ENCODE data around the gene ABHD8. TPM values are rescaled to one million over a fixed set of nuclear protein-coding genes. Genes with fewer than 3 reads are reported as not detected.

ABHD8 gene
- total and polyA plus RNA-seq, 2 of the 13 experiments (the other 11 are each of a cell fraction or from before 2014, with no cell fraction given) = 6.3 to 7.2 TPM

Other genes starting within 250 kb of the ABHD8 start
- gene HAUS8, start 228.0 kb downstream of the ABHD8 start, total RNA-seq (2016; rRNA removed; fragmentation: Illumina TruSeq; extraction: Trizol) = 17.5 and 19.1 TPM in 2 replicates
- 7.1 and 7.8 TPM in 2 replicates for gene HAUS8, start 228.0 kb downstream of the ABHD8 start, polyA plus RNA-seq (2011; rRNA removed)
- 14.1 and 18.0 TPM in 2 replicates for gene MYO9B, start 227.6 kb downstream of the ABHD8 start, total RNA-seq (2016; rRNA removed; fragmentation: Illumina TruSeq; extraction: Trizol)
- gene MYO9B, start 227.6 kb downstream of the ABHD8 start, polyA plus RNA-seq (2011; rRNA removed) = 18.3 and 23.4 TPM in 2 replicates
- gene USE1, start 88.1 kb downstream of the ABHD8 start, total RNA-seq (2016; rRNA removed; fragmentation: Illumina TruSeq; extraction: Trizol) = 9.9 and 10.3 TPM in 2 replicates
- gene USE1, start 88.1 kb downstream of the ABHD8 start, polyA plus RNA-seq (2011; rRNA removed) = 16.3 and 17.6 TPM in 2 replicates
- gene OCEL1, start 77.2 kb downstream of the ABHD8 start, total RNA-seq (2016; rRNA removed; fragmentation: Illumina TruSeq; extraction: Trizol) = 10.6 and 13.6 TPM in 2 replicates
- 17.2 and 19.8 TPM in 2 replicates for gene OCEL1, start 77.2 kb downstream of the ABHD8 start, polyA plus RNA-seq (2011; rRNA removed)
- gene NR2F6, start 57.5 kb downstream of the ABHD8 start, total RNA-seq (2016; rRNA removed; fragmentation: Illumina TruSeq; extraction: Trizol) = 54.1 and 72.4 TPM in 2 replicates
- 30.9 and 38.5 TPM in 2 replicates for gene NR2F6, start 57.5 kb downstream of the ABHD8 start, polyA plus RNA-seq (2011; rRNA removed)
- gene USHBP1, start 38.7 kb downstream of the ABHD8 start, total RNA-seq (2016; rRNA removed; fragmentation: Illumina TruSeq; extraction: Trizol) = 0.13 and 0.15 TPM in 2 replicates
- 1.5 and 1.9 TPM in 2 replicates for gene USHBP1, start 38.7 kb downstream of the ABHD8 start, polyA plus RNA-seq (2011; rRNA removed)
- gene BABAM1, start 36.0 kb downstream of the ABHD8 start, total RNA-seq (2016; rRNA removed; fragmentation: Illumina TruSeq; extraction: Trizol) = 62.2 and 70.0 TPM in 2 replicates
- gene BABAM1, start 36.0 kb downstream of the ABHD8 start, polyA plus RNA-seq (2011; rRNA removed) = 74.5 and 82.0 TPM in 2 replicates
- gene ANKLE1, start 21.5 kb downstream of the ABHD8 start, total RNA-seq (2016; rRNA removed; fragmentation: Illumina TruSeq; extraction: Trizol) = 0.22 and 0.69 TPM in 2 replicates
- gene ANKLE1, start 21.5 kb downstream of the ABHD8 start, polyA plus RNA-seq (2011; rRNA removed) = 1.5 TPM in 2 replicates
- 77.3 and 93.6 TPM in 2 replicates for gene MRPL34, start 2.4 kb upstream of the ABHD8 start, total RNA-seq (2016; rRNA removed; fragmentation: Illumina TruSeq; extraction: Trizol)
- 67.7 and 74.0 TPM in 2 replicates for gene MRPL34, start 2.4 kb upstream of the ABHD8 start, polyA plus RNA-seq (2011; rRNA removed)
- 17.5 and 24.5 TPM in 2 replicates for gene DDA1, start 6.1 kb upstream of the ABHD8 start, total RNA-seq (2016; rRNA removed; fragmentation: Illumina TruSeq; extraction: Trizol)
- 26.0 and 26.6 TPM in 2 replicates for gene DDA1, start 6.1 kb upstream of the ABHD8 start, polyA plus RNA-seq (2011; rRNA removed)
- gene ANO8, start 31.4 kb upstream of the ABHD8 start, total RNA-seq (2016; rRNA removed; fragmentation: Illumina TruSeq; extraction: Trizol) = 0.79 and 1.8 TPM in 2 replicates
- gene ANO8, start 31.4 kb upstream of the ABHD8 start, polyA plus RNA-seq (2011; rRNA removed) = 3.5 and 5.1 TPM in 2 replicates
- gene GTPBP3, start 34.1 kb upstream of the ABHD8 start, total RNA-seq (2016; rRNA removed; fragmentation: Illumina TruSeq; extraction: Trizol) = 21.9 and 30.0 TPM in 2 replicates
- 17.5 and 19.4 TPM in 2 replicates for gene GTPBP3, start 34.1 kb upstream of the ABHD8 start, polyA plus RNA-seq (2011; rRNA removed)
- gene PLVAP, start 73.9 kb upstream of the ABHD8 start, total RNA-seq (2016; rRNA removed; fragmentation: Illumina TruSeq; extraction: Trizol) = not detected in 2 replicates
- 0.26 TPM in 1 of 2 replicates, not detected in the other for gene PLVAP, start 73.9 kb upstream of the ABHD8 start, polyA plus RNA-seq (2011; rRNA removed)
- gene CCDC194, start 90.8 kb upstream of the ABHD8 start, total RNA-seq (2016; rRNA removed; fragmentation: Illumina TruSeq; extraction: Trizol) = 0.13 TPM in 1 of 2 replicates, not detected in the other
- gene CCDC194, start 90.8 kb upstream of the ABHD8 start, polyA plus RNA-seq (2011; rRNA removed) = 0.21 and 0.35 TPM in 2 replicates
- 39.1 and 58.8 TPM in 2 replicates for gene BST2, start 102.2 kb upstream of the ABHD8 start, total RNA-seq (2016; rRNA removed; fragmentation: Illumina TruSeq; extraction: Trizol)
- 93.8 and 105 TPM in 2 replicates for gene BST2, start 102.2 kb upstream of the ABHD8 start, polyA plus RNA-seq (2011; rRNA removed)
- 31.8 and 36.1 TPM in 2 replicates for gene MVB12A, start 116.6 kb upstream of the ABHD8 start, total RNA-seq (2016; rRNA removed; fragmentation: Illumina TruSeq; extraction: Trizol)
- 35.7 and 37.3 TPM in 2 replicates for gene MVB12A, start 116.6 kb upstream of the ABHD8 start, polyA plus RNA-seq (2011; rRNA removed)
- gene TMEM221, start 145.2 kb upstream of the ABHD8 start, total RNA-seq (2016; rRNA removed; fragmentation: Illumina TruSeq; extraction: Trizol) = 0.55 and 0.77 TPM in 2 replicates
- 0.27 and 0.33 TPM in 2 replicates for gene TMEM221, start 145.2 kb upstream of the ABHD8 start, polyA plus RNA-seq (2011; rRNA removed)
- gene NXNL1, start 157.5 kb upstream of the ABHD8 start, total RNA-seq (2016; rRNA removed; fragmentation: Illumina TruSeq; extraction: Trizol) = not detected in 2 replicates
- not detected in 2 replicates for gene NXNL1, start 157.5 kb upstream of the ABHD8 start, polyA plus RNA-seq (2011; rRNA removed)
- 1.7 and 4.1 TPM in 2 replicates for gene SLC27A1, start 167.1 kb upstream of the ABHD8 start, total RNA-seq (2016; rRNA removed; fragmentation: Illumina TruSeq; extraction: Trizol)
- gene SLC27A1, start 167.1 kb upstream of the ABHD8 start, polyA plus RNA-seq (2011; rRNA removed) = 8.7 and 8.8 TPM in 2 replicates
- gene PGLS, start 208.2 kb upstream of the ABHD8 start, total RNA-seq (2016; rRNA removed; fragmentation: Illumina TruSeq; extraction: Trizol) = 33.8 and 36.7 TPM in 2 replicates
- 43.8 and 49.1 TPM in 2 replicates for gene PGLS, start 208.2 kb upstream of the ABHD8 start, polyA plus RNA-seq (2011; rRNA removed)